Skeletal muscle satellite cell (primary cell): Measurements from ENCODE around the gene CACNA1B.

Experiments
- H3K27me3 ChIP-seq: 2 replicates; pipeline ENCODE4 v1.7.0; 2013; ENCODE audit warnings: low read length; ENCODE audit not compliant: control insufficient read depth, insufficient read depth
- H3K36me3 ChIP-seq: 2 replicates; pipeline ENCODE4 v1.7.0; 2013; ENCODE audit warnings: mild to moderate bottlenecking, control low read depth, low read length; ENCODE audit not compliant: insufficient read depth
- H3K4me1 ChIP-seq: 2 replicates; pipeline ENCODE4 v1.7.0; 2013; ENCODE audit warnings: low read length; ENCODE audit not compliant: control insufficient read depth, insufficient read depth
- H3K4me2 ChIP-seq: 2 replicates; pipeline ENCODE4 v1.7.0; 2013; ENCODE audit warnings: mild to moderate bottlenecking, low read length
- H3K4me3 ChIP-seq: 2 replicates; pipeline ENCODE4 v1.7.0; 2013; ENCODE audit warnings: low read length
- H3K9ac ChIP-seq: 2 replicates; pipeline ENCODE4 v1.7.0; 2013; ENCODE audit warnings: mild to moderate bottlenecking, low read depth, low read length, moderate library complexity
- H3K9me3 ChIP-seq: replicated peaks from 2 replicates; pipeline ENCODE4 v1.7.0; 2013; ENCODE audit warnings: mild to moderate bottlenecking, control low read depth, low read length

The CACNA1B gene

GRCh38 chr9:138052322-138052615 lies 174.7 kb downstream of the CACNA1B start:
- no peaks in the 10 kb centered on the region for H3K4me1 ChIP-seq
- no peaks in the 10 kb centered on the region for H3K27me3 ChIP-seq
- H3K9ac ChIP-seq: no peak overlapping the region
- H3K36me3 ChIP-seq: no peaks in the 10 kb centered on the region
- H3K4me2 ChIP-seq: no peak overlapping the region
- H3K4me3 ChIP-seq: no peak overlapping the region
- peaks cover 5% of the 10 kb centered on the region for H3K9me3 ChIP-seq

- Histone ChIP-seq H3K4me2 (no peak overlapping the region), H3K4me1 (no peaks in the 10 kb centered on the region), H3K9me3 (peaks cover 5% of the 10 kb centered on the region), H3K9ac (no peak overlapping the region), H3K36me3 (no peaks in the 10 kb centered on the region), H3K27me3 (no peaks in the 10 kb centered on the region), H3K4me3 (no peak overlapping the region)
Observed at GRCh38 chr9:138052635-138053320, 175.2 kb downstream of the CACNA1B start.

GRCh38 chr9:138053321-138053868 lies 175.8 kb downstream of the CACNA1B start:
- H3K36me3 ChIP-seq: no peaks in the 10 kb centered on the region
- H3K9me3 ChIP-seq: peaks cover 3% of the 10 kb centered on the region
- no peak overlapping the region for H3K9ac ChIP-seq
- H3K27me3 ChIP-seq: no peaks in the 10 kb centered on the region
- H3K4me2 ChIP-seq: no peak overlapping the region
- no peak overlapping the region for H3K4me3 ChIP-seq
- H3K4me1 ChIP-seq: no peaks in the 10 kb centered on the region

- no peak overlapping the region for H3K4me3 ChIP-seq
- no peaks in the 10 kb centered on the region for H3K36me3 ChIP-seq
- peaks cover 5% of the 10 kb centered on the region for H3K9me3 ChIP-seq
- no peaks in the 10 kb centered on the region for H3K4me1 ChIP-seq
- no peaks in the 10 kb centered on the region for H3K27me3 ChIP-seq
- H3K4me2 ChIP-seq: no peak overlapping the region
- no peak overlapping the region for H3K9ac ChIP-seq
Observed at GRCh38 chr9:138053996-138054752, 176.6 kb downstream of the CACNA1B start.

- Histone ChIP-seq H3K9ac (no peak overlapping the region), H3K4me3 (no peak overlapping the region), H3K9me3 (peaks cover 19% of the 10 kb centered on the region), H3K27me3 (no peaks in the 10 kb centered on the region), H3K4me2 (no peak overlapping the region), H3K36me3 (no peaks in the 10 kb centered on the region), H3K4me1 (no peaks in the 10 kb centered on the region)
Observed at GRCh38 chr9:138057726-138058125, 180.1 kb downstream of the CACNA1B start.

- Histone ChIP-seq H3K4me2 (no peak overlapping the region), H3K4me1 (no peaks in the 10 kb centered on the region), H3K4me3 (no peak overlapping the region), H3K36me3 (no peaks in the 10 kb centered on the region), H3K27me3 (no peaks in the 10 kb centered on the region), H3K9me3 (peaks cover 23% of the 10 kb centered on the region), H3K9ac (no peak overlapping the region)
Observed at GRCh38 chr9:138058181-138058580, 180.6 kb downstream of the CACNA1B start.

GRCh38 chr9:138059196-138059595 lies 181.6 kb downstream of the CACNA1B start:
- H3K9me3 ChIP-seq: peaks cover 23% of the 10 kb centered on the region
- H3K36me3 ChIP-seq: no peaks in the 10 kb centered on the region
- H3K27me3 ChIP-seq: no peaks in the 10 kb centered on the region
- H3K4me1 ChIP-seq: no peaks in the 10 kb centered on the region
- no peak overlapping the region for H3K4me2 ChIP-seq
- H3K9ac ChIP-seq: no peak overlapping the region
- H3K4me3 ChIP-seq: no peak overlapping the region

GRCh38 chr9:138060365-138060764 lies 182.8 kb downstream of the CACNA1B start:
- H3K36me3 ChIP-seq: no peaks in the 10 kb centered on the region

GRCh38 chr9:138060881-138061280 lies 183.3 kb downstream of the CACNA1B start:
- H3K4me3 ChIP-seq: no peak overlapping the region
- H3K9me3 ChIP-seq: peaks cover 26% of the 10 kb centered on the region
- H3K36me3 ChIP-seq: no peaks in the 10 kb centered on the region
- no peak overlapping the region for H3K9ac ChIP-seq
- H3K4me1 ChIP-seq: no peaks in the 10 kb centered on the region
- H3K4me2 ChIP-seq: no peak overlapping the region
- H3K27me3 ChIP-seq: no peaks in the 10 kb centered on the region

More at GRCh38 chr9:138060365-138060764, 182.8 kb downstream of the CACNA1B start:
- Histone ChIP-seq H3K27me3 (no peaks in the 10 kb centered on the region), H3K4me3 (no peak overlapping the region), H3K4me2 (no peak overlapping the region), H3K9ac (no peak overlapping the region), H3K9me3 (peaks cover 26% of the 10 kb centered on the region), H3K4me1 (no peaks in the 10 kb centered on the region)

GRCh38 chr9:138061631-138062030 lies 184.0 kb downstream of the CACNA1B start:
- Histone ChIP-seq H3K9me3 (peaks cover 26% of the 10 kb centered on the region), H3K4me2 (no peak overlapping the region), H3K9ac (no peak overlapping the region), H3K36me3 (no peaks in the 10 kb centered on the region), H3K27me3 (no peaks in the 10 kb centered on the region), H3K4me1 (no peaks in the 10 kb centered on the region), H3K4me3 (no peak overlapping the region)

GRCh38 chr9:138062196-138062595 lies 184.6 kb downstream of the CACNA1B start:
- Histone ChIP-seq H3K4me3 (no peak overlapping the region), H3K9me3 (peaks cover 26% of the 10 kb centered on the region), H3K36me3 (no peaks in the 10 kb centered on the region), H3K27me3 (no peaks in the 10 kb centered on the region), H3K4me2 (no peak overlapping the region), H3K4me1 (no peaks in the 10 kb centered on the region), H3K9ac (no peak overlapping the region)

- Histone ChIP-seq H3K4me3 (no peak overlapping the region), H3K27me3 (no peaks in the 10 kb centered on the region), H3K9me3 (peaks cover 26% of the 10 kb centered on the region), H3K36me3 (no peaks in the 10 kb centered on the region), H3K9ac (no peak overlapping the region), H3K4me2 (no peak overlapping the region), H3K4me1 (no peaks in the 10 kb centered on the region)
Observed at GRCh38 chr9:138063033-138063432, 185.5 kb downstream of the CACNA1B start.
